Inferior parietal cortex (tissue), 1 donor: ENCODE results near the gene TECR.
A peak's percentile ranks its signal among the peaks of the same experiment; 100 is the strongest.
"Not testable (repeated sequence)": the region's sequence is repeated elsewhere in the genome, so short reads cannot be mapped to it uniquely, and the experiment has no call there.

Experiments
- DNase-seq: peaks from one replicate; pipeline ENCODE4 v3.0.0-alpha.2; 2016; ENCODE audit errors: extremely low spot score

Gene TECR

GRCh38 chr19:14561847-14562351 is 32.5 kb downstream of the TECR start:
- no peak for DNase-seq

- DNase-seq, result no peak
Observed at GRCh38 chr19:14562660-14563589, 33.5 kb downstream of the TECR start.

GRCh38 chr19:14563590-14563926 is 34.2 kb downstream of the TECR start:
- no peak for DNase-seq

GRCh38 chr19:14563989-14564651 is 34.7 kb downstream of the TECR start:
- DNase-seq, result no peak

- not testable (repeated sequence) for DNase-seq
Observed at GRCh38 chr19:14564652-14565297, 35.4 kb downstream of the TECR start.

- no peak for DNase-seq
Observed at GRCh38 chr19:14565298-14565679, 35.9 kb downstream of the TECR start.

- no peak for DNase-seq
Observed at GRCh38 chr19:14565765-14566711, 36.6 kb downstream of the TECR start.

GRCh38 chr19:14566712-14567077 is 37.3 kb downstream of the TECR start:
- DNase-seq, result no peak

- no peak for DNase-seq
Observed at GRCh38 chr19:14567079-14567478, 37.7 kb downstream of the TECR start.

GRCh38 chr19:14570864-14571527 is 41.6 kb downstream of the TECR start:
- no peak for DNase-seq

GRCh38 chr19:14571695-14572490 is 42.5 kb downstream of the TECR start, which contains the start of gene NDUFB7:
NDUFB7 (minus strand) TSS chr19:14572066; CDS start chr19:14572000, 66 bp downstream.
- DNase-seq, result peak; percentile 98

GRCh38 chr19:14575428-14575980 is 46.1 kb downstream of the TECR start:
- DNase-seq, result no peak

- no peak for DNase-seq
Observed at GRCh38 chr19:14576363-14576762, 47.0 kb downstream of the TECR start.

- no peak for DNase-seq
Observed at GRCh38 chr19:14577264-14577663, 47.9 kb downstream of the TECR start.

GRCh38 chr19:14577885-14578427 is 48.6 kb downstream of the TECR start:
- no peak for DNase-seq

- no peak for DNase-seq
Observed at GRCh38 chr19:14580623-14581237, 51.3 kb downstream of the TECR start.

- no peak for DNase-seq
Observed at GRCh38 chr19:14582894-14583340, 53.5 kb downstream of the TECR start, which contains the start of gene CLEC17A. CLEC17A (plus strand) TSS chr19:14583084; CDS start chr19:14583161, 77 bp downstream.

GRCh38 chr19:14584372-14584771 is 55.0 kb downstream of the TECR start:
- DNase-seq, result not testable (repeated sequence)

GRCh38 chr19:14585187-14585586 is 55.8 kb downstream of the TECR start:
- not testable (repeated sequence) for DNase-seq
